Stomach (tissue), 4 donors: ENCODE measurements around the gene GPD2.

Experiments
- EP300 ChIP-seq: sonication (generic); formaldehyde crosslinking; IDR thresholded peaks from one replicate; pipeline ENCODE4 v1.6.1; 2017; ENCODE audit warnings: antibody characterized with exemption
- POLR2A ChIP-seq, 4 donors: fragments of 450-650 bp; IDR thresholded peaks; one replicate each; pipeline ENCODE4 v1.6.1; 2016; ENCODE audit warnings: antibody characterized with exemption in 4 of 4, control low read depth in 2 of 4, mild to moderate bottlenecking in 1 of 4, moderate library complexity in 1 of 4
- POLR2AphosphoS5 ChIP-seq, 3 donors: sonication (generic); formaldehyde crosslinking; IDR thresholded peaks; one replicate each; pipeline ENCODE4 v1.6.1; 2016; ENCODE audit warnings: antibody characterized with exemption in 3 of 3
- TF ChIP-seq, protein P1 (sequence below), 7 experiments: fragments of 450-650 bp in 4 of 7; fragments of 200-600 bp in 3 of 7; sonication (generic) in 3 of 7; IDR thresholded peaks; one replicate each; pipeline ENCODE4 v1.5.1; 2016 to 2019; ENCODE audit warnings: antibody characterized with exemption in 7 of 7, control low read depth in 2 of 7, mild to moderate bottlenecking in 1 of 7

DNA sequence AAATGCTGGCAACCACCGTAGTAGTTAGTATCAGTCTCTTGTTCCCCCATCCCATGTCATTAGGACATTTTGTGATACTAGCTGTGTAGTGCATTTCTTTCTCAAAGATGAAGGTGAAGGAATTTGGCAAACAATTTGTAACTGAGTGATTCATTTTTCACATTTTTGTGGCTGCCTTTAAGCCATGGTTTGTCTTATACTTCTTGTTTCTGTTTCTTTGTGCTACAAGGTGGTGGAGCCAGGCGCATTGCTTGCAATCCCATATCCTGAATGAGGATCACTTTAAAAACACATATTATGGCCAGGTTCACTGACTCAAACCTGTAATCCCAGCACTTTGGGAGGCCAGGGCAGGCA is 40.6 kb downstream of the GPD2 start:
- TF ChIP-seq, protein P1, sequence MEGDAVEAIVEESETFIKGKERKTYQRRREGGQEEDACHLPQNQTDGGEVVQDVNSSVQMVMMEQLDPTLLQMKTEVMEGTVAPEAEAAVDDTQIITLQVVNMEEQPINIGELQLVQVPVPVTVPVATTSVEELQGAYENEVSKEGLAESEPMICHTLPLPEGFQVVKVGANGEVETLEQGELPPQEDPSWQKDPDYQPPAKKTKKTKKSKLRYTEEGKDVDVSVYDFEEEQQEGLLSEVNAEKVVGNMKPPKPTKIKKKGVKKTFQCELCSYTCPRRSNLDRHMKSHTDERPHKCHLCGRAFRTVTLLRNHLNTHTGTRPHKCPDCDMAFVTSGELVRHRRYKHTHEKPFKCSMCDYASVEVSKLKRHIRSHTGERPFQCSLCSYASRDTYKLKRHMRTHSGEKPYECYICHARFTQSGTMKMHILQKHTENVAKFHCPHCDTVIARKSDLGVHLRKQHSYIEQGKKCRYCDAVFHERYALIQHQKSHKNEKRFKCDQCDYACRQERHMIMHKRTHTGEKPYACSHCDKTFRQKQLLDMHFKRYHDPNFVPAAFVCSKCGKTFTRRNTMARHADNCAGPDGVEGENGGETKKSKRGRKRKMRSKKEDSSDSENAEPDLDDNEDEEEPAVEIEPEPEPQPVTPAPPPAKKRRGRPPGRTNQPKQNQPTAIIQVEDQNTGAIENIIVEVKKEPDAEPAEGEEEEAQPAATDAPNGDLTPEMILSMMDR (IDR thresholded peaks at IDR 0.05): no peak
- TF ChIP-seq POLR2A (IDR thresholded peaks at IDR 0.05) (no peak), EP300 (no peak), POLR2AphosphoS5 (IDR thresholded peaks at IDR 0.05) (no peak)
